HEK293T (cell line): ENCODE measurements around the gene WDR54.
"Not testable (repeated sequence)": the region's sequence is repeated elsewhere in the genome, so short reads cannot be mapped to it uniquely, and the experiment has no call there.

Experiments
- CTCF ChIA-PET: fragments of 350-600 bp; formaldehyde crosslinking; extraction: SDS; loops from one replicate; lab custom pipeline; 2021; ENCODE audit warnings: antibody characterized with exemption, inconsistent platforms; lab: Yijun Ruan, JAX
- POLR2A ChIA-PET: fragments of 350-600 bp; formaldehyde crosslinking; extraction: SDS; loops from one replicate; lab custom pipeline; 2020; ENCODE audit warnings: antibody characterized with exemption, inconsistent platforms; lab: Yijun Ruan, JAX
- DNase-seq: peaks from one replicate; pipeline ENCODE4 v3.0.0; 2012; ENCODE audit warnings: mixed read lengths; ENCODE audit errors: extremely low spot score
- ARNT ChIP-seq: fragments of 450-650 bp; IDR thresholded peaks from 2 replicates; pipeline ENCODE4 v1.6.1; 2017; ENCODE audit warnings: mild to moderate bottlenecking
- BHLHE40 ChIP-seq: fragments of 450-650 bp; IDR thresholded peaks from 2 replicates; pipeline ENCODE4 v1.6.1; 2016; ENCODE audit warnings: mild to moderate bottlenecking, moderate library complexity, borderline replicate concordance
- CTBP1 ChIP-seq: fragments of 450-650 bp; IDR thresholded peaks from 2 replicates; pipeline ENCODE4 v1.6.1; 2016; ENCODE audit warnings: borderline replicate concordance
- ELF4 ChIP-seq: fragments of 450-650 bp; IDR thresholded peaks from 2 replicates; pipeline ENCODE4 v1.6.1; 2017; ENCODE audit warnings: antibody characterized with exemption
- FOXA1 ChIP-seq: fragments of 450-650 bp; IDR thresholded peaks from 2 replicates; pipeline ENCODE4 v1.6.1; 2016; ENCODE audit warnings: mild to moderate bottlenecking
- FOXK2 ChIP-seq: fragments of 450-650 bp; IDR thresholded peaks from 2 replicates; pipeline ENCODE4 v1.6.1; 2016; ENCODE audit warnings: mild to moderate bottlenecking
- FOXM1 ChIP-seq: fragments of 450-650 bp; IDR thresholded peaks from 2 replicates; pipeline ENCODE4 v1.6.1; 2017; ENCODE audit warnings: mild to moderate bottlenecking, borderline replicate concordance
- HDGF ChIP-seq: fragments of 450-650 bp; IDR thresholded peaks from 2 replicates; pipeline ENCODE4 v1.6.1; 2017; ENCODE audit warnings: antibody characterized with exemption, borderline replicate concordance
- L3MBTL2 ChIP-seq: fragments of 450-650 bp; conservative IDR thresholded peaks from 2 replicates; pipeline ENCODE4 v1.6.1; 2016; ENCODE audit warnings: mild to moderate bottlenecking
- LEF1 ChIP-seq: fragments of 450-650 bp; IDR thresholded peaks from 2 replicates; pipeline ENCODE4 v1.6.1; 2017; ENCODE audit warnings: mild to moderate bottlenecking, borderline replicate concordance
- NFRKB ChIP-seq: fragments of 450-650 bp; IDR thresholded peaks from 2 replicates; pipeline ENCODE4 v1.6.1; 2016; ENCODE audit warnings: mild to moderate bottlenecking, moderate library complexity
- PKNOX1 ChIP-seq: fragments of 450-650 bp; IDR thresholded peaks from 2 replicates; pipeline ENCODE4 v1.6.1; 2016
- SP1 ChIP-seq: fragments of 450-650 bp; IDR thresholded peaks from 2 replicates; pipeline ENCODE4 v1.6.1; 2017
- SUZ12 ChIP-seq: fragments of 450-650 bp; IDR thresholded peaks from 2 replicates; pipeline ENCODE4 v1.6.1; 2016; ENCODE audit warnings: mild to moderate bottlenecking
- TARDBP ChIP-seq: fragments of 450-650 bp; IDR thresholded peaks from 2 replicates; pipeline ENCODE4 v1.6.1; 2016
- ZNF384 ChIP-seq: fragments of 450-650 bp; IDR thresholded peaks from 2 replicates; pipeline ENCODE4 v1.6.1; 2016

The WDR54 gene

GRCh38 chr2:74417197-74417596 is 4.3 kb upstream of the WDR54 start:
- POLR2A ChIA-PET = no interaction called here
- DNase-seq = no peak
- TF ChIP-seq HDGF = no peak
- no peak for TF ChIP-seq ARNT
- TF ChIP-seq L3MBTL2 = no peak
- no peak for TF ChIP-seq ELF4
- no peak for TF ChIP-seq BHLHE40
- TF ChIP-seq TARDBP = no peak
- no peak for TF ChIP-seq FOXM1
- TF ChIP-seq SP1 = no peak
- no peak for TF ChIP-seq SUZ12
- TF ChIP-seq FOXA1 = no peak
- no peak for TF ChIP-seq LEF1
- TF ChIP-seq CTBP1 = no peak
- no peak for TF ChIP-seq FOXK2
- TF ChIP-seq NFRKB = no peak
- no peak for TF ChIP-seq PKNOX1
- no peak for TF ChIP-seq ZNF384
- CTCF ChIA-PET = no interaction called here

- ChIA-PET CTCF (no interaction called here), POLR2A (no interaction called here)
- no peak for DNase-seq
- TF ChIP-seq PKNOX1 (no peak), CTBP1 (no peak), SP1 (no peak), SUZ12 (no peak), L3MBTL2 (no peak), FOXA1 (no peak), FOXK2 (no peak), ARNT (no peak), TARDBP (no peak), NFRKB (no peak), ELF4 (no peak), BHLHE40 (no peak), ZNF384 (no peak), FOXM1 (no peak), LEF1 (no peak), HDGF (no peak)
Measured at GRCh38 chr2:74417763-74418162, 3.8 kb upstream of the WDR54 start.

- TF ChIP-seq LEF1 = no peak
- no peak for TF ChIP-seq SP1
- TF ChIP-seq FOXM1 = no peak
- no peak for TF ChIP-seq PKNOX1
- no peak for TF ChIP-seq BHLHE40
- no peak for TF ChIP-seq FOXA1
- no peak for TF ChIP-seq ARNT
- POLR2A ChIA-PET = no interaction called here
- no peak for DNase-seq
- CTCF ChIA-PET = interaction anchor here (0.7 kb wide), 1 partner anchor 83 kb away, joined by 4 read pairs; no protein-coding TSS in a partner anchor
Measured at GRCh38 chr2:74418312-74418711, 3.2 kb upstream of the WDR54 start.

GRCh38 chr2:74419345-74419744 is 2.2 kb upstream of the WDR54 start:
- DNase-seq = no peak
- TF ChIP-seq BHLHE40 (no peak), HDGF (no peak), SP1 (no peak), FOXA1 (no peak), FOXM1 (no peak), ARNT (no peak), LEF1 (no peak), TARDBP (no peak), CTBP1 (no peak), ELF4 (no peak), FOXK2 (no peak), L3MBTL2 (no peak), NFRKB (no peak)
- ChIA-PET POLR2A (no interaction called here), CTCF (interaction anchor here (0.7 kb wide), 1 partner anchor 84 kb away, joined by 4 read pairs; no protein-coding TSS in a partner anchor)

- DNase-seq = no peak
- POLR2A ChIA-PET = interaction anchor here (2.6 kb wide), 1 partner anchor 38 kb away, joined by 18 read pairs; the partner anchor contains the start of gene WBP1
- CTCF ChIA-PET = no interaction called here
- no peak for TF ChIP-seq SP1
- no peak for TF ChIP-seq NFRKB
- TF ChIP-seq TARDBP = no peak
- TF ChIP-seq ARNT = no peak
Measured at GRCh38 chr2:74420006-74420405, 1.5 kb upstream of the WDR54 start.

GRCh38 chr2:74420443-74421103 is 957 bp upstream of the WDR54 start:
- POLR2A ChIA-PET = interaction anchor here (0.6 to 2.7 kb wide), 9 partner anchors 8 to 80 kb away, joined by 3 to 20 read pairs (median 6); partner anchors contain the start of genes INO80B, MRPL53 and WBP1
- DNase-seq, CTCF ChIA-PET: not testable (repeated sequence)
